Measurements from ENCODE around the gene RASSF5. TPM values are rescaled to one million over a fixed set of nuclear protein-coding genes. Genes with fewer than 3 reads are reported as not detected.

Gene RASSF5
- polyA plus RNA-seq, 1 donor from 2014 or later, result 4.0 TPM

- H4K20me1 ChIP-seq (ENCODE audit: insufficient read depth), result no peaks in the 10 kb centered on the region
- H3K9ac ChIP-seq (ENCODE audit: low read length), result peak within 1 kb of the TSS; percentile 63
- H3K27ac ChIP-seq (ENCODE audit: low read length), result no peak within 1 kb of the TSS
Observed at GRCh38 chr1:206635080-206635977, 128.0 kb downstream of the RASSF5 start, which contains the start of gene DYRK3. TSS of gene DYRK3 (plus strand) at chr1:206635536. CDS start at chr1:206635704, 168 bp downstream.

GRCh38 chr1:206635978-206636345 lies 128.6 kb downstream of the RASSF5 start:
- TF ChIP-seq, protein P1, sequence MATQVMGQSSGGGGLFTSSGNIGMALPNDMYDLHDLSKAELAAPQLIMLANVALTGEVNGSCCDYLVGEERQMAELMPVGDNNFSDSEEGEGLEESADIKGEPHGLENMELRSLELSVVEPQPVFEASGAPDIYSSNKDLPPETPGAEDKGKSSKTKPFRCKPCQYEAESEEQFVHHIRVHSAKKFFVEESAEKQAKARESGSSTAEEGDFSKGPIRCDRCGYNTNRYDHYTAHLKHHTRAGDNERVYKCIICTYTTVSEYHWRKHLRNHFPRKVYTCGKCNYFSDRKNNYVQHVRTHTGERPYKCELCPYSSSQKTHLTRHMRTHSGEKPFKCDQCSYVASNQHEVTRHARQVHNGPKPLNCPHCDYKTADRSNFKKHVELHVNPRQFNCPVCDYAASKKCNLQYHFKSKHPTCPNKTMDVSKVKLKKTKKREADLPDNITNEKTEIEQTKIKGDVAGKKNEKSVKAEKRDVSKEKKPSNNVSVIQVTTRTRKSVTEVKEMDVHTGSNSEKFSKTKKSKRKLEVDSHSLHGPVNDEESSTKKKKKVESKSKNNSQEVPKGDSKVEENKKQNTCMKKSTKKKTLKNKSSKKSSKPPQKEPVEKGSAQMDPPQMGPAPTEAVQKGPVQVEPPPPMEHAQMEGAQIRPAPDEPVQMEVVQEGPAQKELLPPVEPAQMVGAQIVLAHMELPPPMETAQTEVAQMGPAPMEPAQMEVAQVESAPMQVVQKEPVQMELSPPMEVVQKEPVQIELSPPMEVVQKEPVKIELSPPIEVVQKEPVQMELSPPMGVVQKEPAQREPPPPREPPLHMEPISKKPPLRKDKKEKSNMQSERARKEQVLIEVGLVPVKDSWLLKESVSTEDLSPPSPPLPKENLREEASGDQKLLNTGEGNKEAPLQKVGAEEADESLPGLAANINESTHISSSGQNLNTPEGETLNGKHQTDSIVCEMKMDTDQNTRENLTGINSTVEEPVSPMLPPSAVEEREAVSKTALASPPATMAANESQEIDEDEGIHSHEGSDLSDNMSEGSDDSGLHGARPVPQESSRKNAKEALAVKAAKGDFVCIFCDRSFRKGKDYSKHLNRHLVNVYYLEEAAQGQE (IDR thresholded peaks at IDR 0.05; ENCODE audit: borderline replicate concordance), result no peak
- TF ChIP-seq EP300 (conservative IDR thresholded peaks at IDR 0.05; ENCODE audit: poor library complexity, severe bottlenecking), result no peak
- Histone ChIP-seq H3K4me2 (ENCODE audit: low read length) (peak overlapping the region; percentile 70), H3K9me2 (ENCODE audit: insufficient read depth, low read length) (no peaks in the 10 kb centered on the region), H3K9ac (ENCODE audit: low read length) (peak overlapping the region; percentile 63), H3K27me3 (ENCODE audit: insufficient read depth, low read depth, low read length) (no peaks in the 10 kb centered on the region), H3K9me3 (ENCODE audit: low read length) (no peaks in the 10 kb centered on the region), H3F3A (ENCODE audit: insufficient read depth, low read length, poor library complexity, severe bottlenecking) (no peaks in the 10 kb centered on the region), H4K20me1 (ENCODE audit: insufficient read depth) (no peaks in the 10 kb centered on the region), H3K79me2 (replicated peaks; ENCODE audit: insufficient read depth, low read length) (peaks cover 4% of the 10 kb centered on the region), H3K4me3 (ENCODE audit: low read length) (peak overlapping the region; percentile 96), H3K36me3 (ENCODE audit: insufficient read depth, low read length) (no peaks in the 10 kb centered on the region), H2AFZ (ENCODE audit: low read depth, low read length) (peak overlapping the region; percentile 41), H3K27ac (ENCODE audit: low read length) (no peak overlapping the region)

More at GRCh38 chr1:206635080-206635977, 128.0 kb downstream of the RASSF5 start, which contains the start of gene DYRK3:
- Histone ChIP-seq H3K79me2 (replicated peaks; ENCODE audit: insufficient read depth, low read length) (peaks cover 4% of the 10 kb centered on the region), H3K9me3 (ENCODE audit: low read length) (no peaks in the 10 kb centered on the region), H3F3A (ENCODE audit: insufficient read depth, low read length, poor library complexity, severe bottlenecking) (no peaks in the 10 kb centered on the region), H3K27me3 (ENCODE audit: insufficient read depth, low read depth, low read length) (no peaks in the 10 kb centered on the region), H3K36me3 (ENCODE audit: insufficient read depth, low read length) (no peaks in the 10 kb centered on the region), H3K4me2 (ENCODE audit: low read length) (peak within 1 kb of the TSS; percentile 70), H3K9me2 (ENCODE audit: insufficient read depth, low read length) (no peaks in the 10 kb centered on the region), H3K4me3 (ENCODE audit: low read length) (peak within 1 kb of the TSS; percentile 96), H2AFZ (ENCODE audit: low read depth, low read length) (peak within 1 kb of the TSS; percentile 41)
- TF ChIP-seq, protein P2, sequence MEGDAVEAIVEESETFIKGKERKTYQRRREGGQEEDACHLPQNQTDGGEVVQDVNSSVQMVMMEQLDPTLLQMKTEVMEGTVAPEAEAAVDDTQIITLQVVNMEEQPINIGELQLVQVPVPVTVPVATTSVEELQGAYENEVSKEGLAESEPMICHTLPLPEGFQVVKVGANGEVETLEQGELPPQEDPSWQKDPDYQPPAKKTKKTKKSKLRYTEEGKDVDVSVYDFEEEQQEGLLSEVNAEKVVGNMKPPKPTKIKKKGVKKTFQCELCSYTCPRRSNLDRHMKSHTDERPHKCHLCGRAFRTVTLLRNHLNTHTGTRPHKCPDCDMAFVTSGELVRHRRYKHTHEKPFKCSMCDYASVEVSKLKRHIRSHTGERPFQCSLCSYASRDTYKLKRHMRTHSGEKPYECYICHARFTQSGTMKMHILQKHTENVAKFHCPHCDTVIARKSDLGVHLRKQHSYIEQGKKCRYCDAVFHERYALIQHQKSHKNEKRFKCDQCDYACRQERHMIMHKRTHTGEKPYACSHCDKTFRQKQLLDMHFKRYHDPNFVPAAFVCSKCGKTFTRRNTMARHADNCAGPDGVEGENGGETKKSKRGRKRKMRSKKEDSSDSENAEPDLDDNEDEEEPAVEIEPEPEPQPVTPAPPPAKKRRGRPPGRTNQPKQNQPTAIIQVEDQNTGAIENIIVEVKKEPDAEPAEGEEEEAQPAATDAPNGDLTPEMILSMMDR (IDR thresholded peaks at IDR 0.05; ENCODE audit: poor library complexity, severe bottlenecking), result no peak
- TF ChIP-seq, protein P1 (IDR thresholded peaks at IDR 0.05; ENCODE audit: borderline replicate concordance), result peak; percentile 45
- TF ChIP-seq SMC3 (conservative IDR thresholded peaks at IDR 0.05; ENCODE audit: poor library complexity), result no peak
- no peak for TF ChIP-seq TAF1 (IDR thresholded peaks at IDR 0.05; ENCODE audit: low read depth)
- TF ChIP-seq RAD21 (conservative IDR thresholded peaks at IDR 0.05), result no peak
- no peak for TF ChIP-seq EP300 (conservative IDR thresholded peaks at IDR 0.05; ENCODE audit: poor library complexity, severe bottlenecking)
- peak; percentile 72 for TF ChIP-seq POLR2AphosphoS5 (IDR thresholded peaks at IDR 0.05)
- peak; percentile 79 for TF ChIP-seq MXI1 (conservative IDR thresholded peaks at IDR 0.05; ENCODE audit: poor library complexity, severe bottlenecking)

Measured in neural cell (in vitro differentiated cells).